ENCODE results near the gene SIAH1. TPM values are rescaled to one million over a fixed set of nuclear protein-coding genes. Genes with fewer than 3 reads are reported as not detected.
A peak's percentile ranks its signal among the peaks of the same experiment; 100 is the strongest.

The SIAH1 gene
- total RNA-seq, 1 experiment from 2014 or later: 22.7 TPM

DNA sequence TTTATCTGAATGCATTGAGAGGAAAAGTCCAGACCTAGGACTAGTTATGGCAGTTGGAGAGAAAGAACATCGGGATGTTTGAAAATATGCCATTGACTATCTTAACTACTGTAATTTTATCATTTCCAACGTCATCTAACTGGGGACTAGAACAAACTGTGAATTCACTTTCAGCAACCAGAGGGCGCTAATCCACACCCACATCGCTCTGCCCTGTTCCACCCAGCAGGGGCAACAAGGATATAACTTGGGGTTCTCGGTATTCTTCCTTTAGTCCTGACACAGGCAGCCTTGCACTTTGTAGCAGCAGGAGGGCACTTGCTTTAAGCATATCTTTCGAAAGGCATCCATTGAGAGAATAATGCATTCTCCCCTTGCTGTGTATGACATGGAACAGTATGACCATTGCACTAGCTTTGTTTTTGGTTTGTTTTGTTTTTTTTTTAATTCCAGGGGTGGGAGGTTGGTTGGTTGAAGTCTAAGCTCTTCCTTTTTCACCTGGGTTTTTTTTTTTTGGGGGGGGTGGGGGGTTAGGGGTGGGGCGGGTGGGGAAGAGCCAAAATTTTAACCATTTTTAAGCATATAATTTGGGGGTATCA lies 31.5 kb downstream of the SIAH1 start:
- intact Hi-C loops (cut with micrococcal nuclease): loop anchor here (1.0 kb wide), 3 partner anchors 173 to 270 kb away; no protein-coding TSS in a partner anchor
- H3K36me3 ChIP-seq (ENCODE audit: control insufficient read depth in 1 of 2, insufficient read depth in 2 of 2, low read length in 2 of 2): peaks cover 9 to 13% of the 10 kb centered on the region in 2 experiments; a peak in 3 of 4 replicates
- ChIA-PET RAD21 (ENCODE audit: low non-redundant PET in 1 of 2, low total read pairs in 2 of 2, uncharacterized antibody in 2 of 2, unreplicated experiment in 2 of 2) (interaction anchor here (0.6 to 1.7 kb wide), 6 partner anchors 31 to 270 kb away, joined by 3 to 6 read pairs (median 5); no protein-coding TSS in a partner anchor), CTCF (interaction anchor here (0.6 to 5.4 kb wide), 9 partner anchors 8 to 1325 kb away, joined by 3 to 35 read pairs (median 4); no protein-coding TSS in a partner anchor), POLR2A (interaction anchor here (0.6 to 1.4 kb wide), 4 partner anchors 145 to 270 kb away, joined by 3 to 9 read pairs (median 3); no protein-coding TSS in a partner anchor)
- no peak overlapping the region for H3K9ac ChIP-seq (ENCODE audit: low read length)
- no peaks in the 10 kb centered on the region; a peak in 1 of 4 replicates for H3K4me1 ChIP-seq (ENCODE audit: control insufficient read depth in 1 of 2, insufficient read depth in 2 of 2, low read length in 2 of 2)
- no peaks in the 10 kb centered on the region for H3K27me3 ChIP-seq (ENCODE audit: insufficient read depth, low read length)
- H3K27ac ChIP-seq (ENCODE audit: low read depth, low read length): no peak overlapping the region
- no peak overlapping the region for H3K4me2 ChIP-seq (ENCODE audit: low read length)
- H3K9me2 ChIP-seq (ENCODE audit: insufficient read depth): no peaks in the 10 kb centered on the region
- no TSS peak for BruUV-seq (replicated peaks)
- no peaks in the 10 kb centered on the region for H3K9me3 ChIP-seq (ENCODE audit: control insufficient read depth in 1 of 2, insufficient read depth in 1 of 2, low read depth in 1 of 2, low read length in 2 of 2)
- peaks cover 6% of the 10 kb centered on the region; the same call in 1 of the 2 replicates for H4K20me1 ChIP-seq (ENCODE audit: insufficient read depth)
- no peak overlapping the region for H3K4me3 ChIP-seq (replicated peaks in 1 of 2; ENCODE audit: low read depth in 1 of 2, low read length in 2 of 2)
- TF ChIP-seq RAD21 (IDR thresholded peaks at IDR 0.05; ENCODE audit: low read depth) (peak; percentile 79), CBX3 (IDR thresholded peaks at IDR 0.05; ENCODE audit: low read depth) (no peak), FOSL1 (IDR thresholded peaks at IDR 0.05; ENCODE audit: low read depth) (no peak)
- TF ChIP-seq, protein P1, sequence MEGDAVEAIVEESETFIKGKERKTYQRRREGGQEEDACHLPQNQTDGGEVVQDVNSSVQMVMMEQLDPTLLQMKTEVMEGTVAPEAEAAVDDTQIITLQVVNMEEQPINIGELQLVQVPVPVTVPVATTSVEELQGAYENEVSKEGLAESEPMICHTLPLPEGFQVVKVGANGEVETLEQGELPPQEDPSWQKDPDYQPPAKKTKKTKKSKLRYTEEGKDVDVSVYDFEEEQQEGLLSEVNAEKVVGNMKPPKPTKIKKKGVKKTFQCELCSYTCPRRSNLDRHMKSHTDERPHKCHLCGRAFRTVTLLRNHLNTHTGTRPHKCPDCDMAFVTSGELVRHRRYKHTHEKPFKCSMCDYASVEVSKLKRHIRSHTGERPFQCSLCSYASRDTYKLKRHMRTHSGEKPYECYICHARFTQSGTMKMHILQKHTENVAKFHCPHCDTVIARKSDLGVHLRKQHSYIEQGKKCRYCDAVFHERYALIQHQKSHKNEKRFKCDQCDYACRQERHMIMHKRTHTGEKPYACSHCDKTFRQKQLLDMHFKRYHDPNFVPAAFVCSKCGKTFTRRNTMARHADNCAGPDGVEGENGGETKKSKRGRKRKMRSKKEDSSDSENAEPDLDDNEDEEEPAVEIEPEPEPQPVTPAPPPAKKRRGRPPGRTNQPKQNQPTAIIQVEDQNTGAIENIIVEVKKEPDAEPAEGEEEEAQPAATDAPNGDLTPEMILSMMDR (IDR thresholded peaks at IDR 0.05 in 2 of 3, conservative IDR thresholded peaks at IDR 0.05 in 1 of 3; ENCODE audit: borderline replicate concordance in 1 of 3, insufficient read depth in 1 of 3, low read depth in 2 of 3, low read length in 2 of 3): peak; percentile 90 to 97 (median 92)
- ATAC-seq (peak; percentile 92), DNase-seq (ENCODE audit: low read depth, low spot score) (peak; percentile 51)
- no peak overlapping the region for H2AFZ ChIP-seq (ENCODE audit: low read depth, low read length, poor library complexity, severe bottlenecking)
- peaks cover 29% of the 10 kb centered on the region for H3K79me2 ChIP-seq (ENCODE audit: insufficient read depth, low read length)
